Karpas-422 (cell line): ENCODE measurements around the gene TNNT3. TPM values are rescaled to one million over a fixed set of nuclear protein-coding genes. Genes with fewer than 3 reads are reported as not detected.
"Not testable (repeated sequence)": the region's sequence is repeated elsewhere in the genome, so short reads cannot be mapped to it uniquely, and the experiment has no call there.

ENCODE experiments used
- DNase-seq: peaks from one replicate; pipeline ENCODE4 v3.0.0-alpha.2; 2015
- H2AFZ ChIP-seq: fragments of 200-600 bp; sonication (generic); 2 replicates; pipeline ENCODE4 v1.6.1; 2014; ENCODE audit warnings: antibody characterized with exemption, low read length, mixed read lengths
- H3K27ac ChIP-seq: fragments of 200-600 bp; sonication (generic); 2 replicates; pipeline ENCODE4 v1.5.1; 2014; ENCODE audit warnings: mild to moderate bottlenecking, low read length, moderate library complexity
- H3K27me3 ChIP-seq: fragments of 200-600 bp; sonication (generic); 2 replicates; pipeline ENCODE4 v1.6.1; 2014; ENCODE audit warnings: low read length, mixed read lengths
- H3K36me3 ChIP-seq: fragments of 200-600 bp; sonication (generic); 2 replicates; pipeline ENCODE4 v1.6.1; 2014; ENCODE audit warnings: low read length, mixed read lengths; ENCODE audit not compliant: insufficient read depth
- H3K4me1 ChIP-seq: fragments of 200-600 bp; sonication (generic); 2 replicates; pipeline ENCODE4 v1.6.1; 2014; ENCODE audit warnings: mild to moderate bottlenecking, low read length, mixed read lengths
- H3K4me2 ChIP-seq: fragments of 200-600 bp; sonication (generic); 2 replicates; pipeline ENCODE4 v1.6.1; 2014; ENCODE audit warnings: low read length, low read depth, mild to moderate bottlenecking; ENCODE audit not compliant: poor library complexity, severe bottlenecking
- H3K4me3 ChIP-seq: fragments of 200-600 bp; sonication (generic); 2 replicates; pipeline ENCODE4 v1.5.1; 2014; ENCODE audit warnings: mild to moderate bottlenecking, antibody characterized with exemption, low read length, mixed read lengths
- H3K79me2 ChIP-seq: fragments of 200-600 bp; sonication (generic); 2 replicates; pipeline ENCODE4 v1.6.1; 2014; ENCODE audit warnings: mild to moderate bottlenecking, low read length, mixed read lengths
- H3K9ac ChIP-seq: fragments of 200-600 bp; sonication (generic); 2 replicates; pipeline ENCODE4 v1.6.0; 2014; ENCODE audit warnings: low read length
- H3K9me2 ChIP-seq: fragments of 200-600 bp; sonication (generic), shearing (Covaris generic); replicated peaks from 2 replicates; pipeline ENCODE4 v1.6.0; 2014; ENCODE audit warnings: mild to moderate bottlenecking, low read length, moderate library complexity; ENCODE audit not compliant: insufficient read depth
- H3K9me3 ChIP-seq: fragments of 300-700, 200-600 bp; sonication (generic); 2 replicates; pipeline ENCODE4 v1.6.1; 2014; ENCODE audit warnings: low read length, mixed read lengths
- H4K20me1 ChIP-seq: fragments of 200-600 bp; sonication (generic); 2 replicates; pipeline ENCODE4 v1.6.1; 2014; ENCODE audit warnings: mild to moderate bottlenecking, antibody characterized with exemption, low read length, low read depth; ENCODE audit not compliant: insufficient read depth
- total RNA-seq: library from RNA; depleted of rRNA; stranded (reverse); fragments of >200 nt; shearing (Covaris generic); gene quantifications from 2 replicates; pipeline ENCODE4 v1.2.3, GENCODE V29; 2014; ENCODE audit warnings: low replicate concordance

TNNT3 gene
- total RNA-seq, 1 experiment from 2014 or later: not detected

DNA sequence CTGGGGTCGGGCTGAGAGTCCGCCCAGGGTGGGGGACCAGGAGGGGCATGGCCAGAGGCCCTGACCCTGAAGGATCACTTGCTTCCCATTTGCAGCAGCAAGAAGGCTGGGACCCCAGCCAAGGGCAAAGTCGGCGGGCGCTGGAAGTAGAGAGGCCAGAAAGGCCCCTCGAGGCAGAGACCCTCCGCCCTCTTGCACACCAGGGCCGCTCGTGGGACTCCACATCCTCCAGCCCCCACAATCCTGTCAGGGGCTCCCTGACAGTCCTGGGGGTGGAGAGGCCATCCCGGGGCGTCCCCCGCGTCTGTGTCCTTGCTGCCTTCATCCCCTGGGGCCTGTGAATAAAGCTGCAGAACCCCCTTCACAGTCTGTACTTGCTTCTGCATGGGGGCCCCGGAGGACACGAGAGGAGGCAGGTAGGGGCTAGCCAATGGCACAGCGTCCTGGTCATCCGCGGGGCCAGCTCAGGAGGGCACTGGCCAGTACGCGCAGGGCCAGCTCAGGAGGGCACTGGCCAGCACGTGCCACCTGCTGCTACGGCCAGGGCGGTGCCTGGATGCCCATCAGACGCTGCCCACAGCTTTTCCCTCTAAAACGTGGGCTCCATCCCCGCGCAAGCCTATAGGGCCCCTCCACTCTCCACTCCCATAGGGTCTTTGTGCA lies 19.0 kb downstream of the TNNT3 start:
- Histone ChIP-seq H3K9ac (no peak overlapping the region), H3K9me2 (no peaks in the 10 kb centered on the region), H3K27me3 (no peaks in the 10 kb centered on the region), H3K79me2 (no peaks in the 10 kb centered on the region), H3K36me3 (no peaks in the 10 kb centered on the region), H3K4me2 (no peak overlapping the region), H3K27ac (no peak overlapping the region), H3K4me1 (no peaks in the 10 kb centered on the region), H4K20me1 (no peaks in the 10 kb centered on the region), H2AFZ (no peak overlapping the region), H3K9me3 (no peaks in the 10 kb centered on the region), H3K4me3 (no peak overlapping the region)
- no peak for DNase-seq

GRCh38 chr11:1939006-1939625 lies 19.6 kb downstream of the TNNT3 start:
- Histone ChIP-seq H3K36me3 (no peaks in the 10 kb centered on the region), H4K20me1 (no peaks in the 10 kb centered on the region), H3K9me3 (no peaks in the 10 kb centered on the region), H3K4me2 (no peak overlapping the region), H3K4me3 (no peak overlapping the region), H3K79me2 (no peaks in the 10 kb centered on the region), H3K27ac (no peak overlapping the region), H3K9me2 (no peaks in the 10 kb centered on the region), H3K9ac (no peak overlapping the region), H2AFZ (no peak overlapping the region), H3K27me3 (no peaks in the 10 kb centered on the region), H3K4me1 (no peaks in the 10 kb centered on the region)
- DNase-seq: no peak

DNA sequence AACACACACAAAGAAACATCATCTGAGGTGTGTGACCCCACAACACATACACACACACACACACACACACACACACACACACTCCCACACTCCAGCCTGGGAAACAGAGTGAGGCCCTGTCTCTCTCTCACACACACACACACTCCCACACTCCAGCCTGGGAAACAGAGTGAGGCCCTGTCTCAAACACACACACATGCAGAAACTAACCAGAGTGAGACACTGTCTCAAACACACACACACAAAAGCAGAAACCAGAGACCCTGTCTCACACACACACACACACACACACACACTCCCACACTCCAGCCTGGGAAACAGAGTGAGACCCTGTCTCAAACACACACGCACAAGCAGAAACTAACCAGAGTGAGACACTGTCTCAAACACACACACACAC lies 20.3 kb downstream of the TNNT3 start:
- H3K27ac ChIP-seq, DNase-seq: not testable (repeated sequence)

GRCh38 chr11:1942558-1943260 lies 23.2 kb downstream of the TNNT3 start:
- no peaks in the 10 kb centered on the region for H3K9me3 ChIP-seq
- H3K9me2 ChIP-seq: no peaks in the 10 kb centered on the region
- no peak overlapping the region for H2AFZ ChIP-seq
- no peaks in the 10 kb centered on the region for H3K36me3 ChIP-seq
- H3K79me2 ChIP-seq: no peaks in the 10 kb centered on the region
- H3K27ac ChIP-seq: no peak overlapping the region
- no peak for DNase-seq
- H4K20me1 ChIP-seq: no peaks in the 10 kb centered on the region
- no peaks in the 10 kb centered on the region for H3K27me3 ChIP-seq
- H3K4me2 ChIP-seq: no peak overlapping the region
- H3K4me1 ChIP-seq: no peaks in the 10 kb centered on the region
- no peak overlapping the region for H3K4me3 ChIP-seq
- H3K9ac ChIP-seq: no peak overlapping the region

More for the DNA sequence above, 20.3 kb downstream of the TNNT3 start:
- not testable (repeated sequence) for H3K9ac ChIP-seq, H3K36me3 ChIP-seq, H3K79me2 ChIP-seq, H3K4me3 ChIP-seq, H3K4me2 ChIP-seq, H3K9me2 ChIP-seq, H3K27me3 ChIP-seq, H3K4me1 ChIP-seq, H2AFZ ChIP-seq, H3K9me3 ChIP-seq, H4K20me1 ChIP-seq

- no peaks in the 10 kb centered on the region for H3K9me2 ChIP-seq
- DNase-seq: no peak
- H3K4me3 ChIP-seq: no peak overlapping the region
- no peaks in the 10 kb centered on the region for H3K79me2 ChIP-seq
- H3K27me3 ChIP-seq: no peaks in the 10 kb centered on the region
- H2AFZ ChIP-seq: no peak overlapping the region
- no peaks in the 10 kb centered on the region for H3K36me3 ChIP-seq
- H3K27ac ChIP-seq: no peak overlapping the region
- H3K4me1 ChIP-seq: no peaks in the 10 kb centered on the region
- H3K4me2 ChIP-seq: no peak overlapping the region
- H3K9ac ChIP-seq: no peak overlapping the region
- no peaks in the 10 kb centered on the region for H3K9me3 ChIP-seq
- H4K20me1 ChIP-seq: no peaks in the 10 kb centered on the region
These were observed 24.1 kb downstream of the TNNT3 start for GRCh38 chr11:1943576-1943975.

GRCh38 chr11:1943977-1944376 lies 24.5 kb downstream of the TNNT3 start:
- Histone ChIP-seq H3K4me2 (no peak overlapping the region), H2AFZ (no peak overlapping the region), H3K36me3 (no peaks in the 10 kb centered on the region), H4K20me1 (no peaks in the 10 kb centered on the region), H3K79me2 (no peaks in the 10 kb centered on the region), H3K9me3 (no peaks in the 10 kb centered on the region), H3K27ac (no peak overlapping the region), H3K9me2 (no peaks in the 10 kb centered on the region), H3K4me1 (no peaks in the 10 kb centered on the region), H3K4me3 (no peak overlapping the region), H3K27me3 (no peaks in the 10 kb centered on the region), H3K9ac (no peak overlapping the region)
- no peak for DNase-seq

- Histone ChIP-seq H2AFZ (no peak within 1 kb of the TSS), H3K9me3 (no peaks in the 10 kb centered on the region), H3K27me3 (no peaks in the 10 kb centered on the region), H4K20me1 (no peaks in the 10 kb centered on the region), H3K4me1 (no peaks in the 10 kb centered on the region), H3K36me3 (no peaks in the 10 kb centered on the region), H3K4me2 (no peak within 1 kb of the TSS), H3K4me3 (no peak within 1 kb of the TSS), H3K9ac (no peak within 1 kb of the TSS), H3K27ac (no peak within 1 kb of the TSS), H3K9me2 (no peaks in the 10 kb centered on the region), H3K79me2 (no peaks in the 10 kb centered on the region)
- DNase-seq: no peak
These were observed 27.4 kb downstream of the TNNT3 start, which contains the start of gene MRPL23 for GRCh38 chr11:1946812-1947484. Gene MRPL23 (plus strand): TSS chr11:1947332. CDS start chr11:1947363, 31 bp downstream.

DNA sequence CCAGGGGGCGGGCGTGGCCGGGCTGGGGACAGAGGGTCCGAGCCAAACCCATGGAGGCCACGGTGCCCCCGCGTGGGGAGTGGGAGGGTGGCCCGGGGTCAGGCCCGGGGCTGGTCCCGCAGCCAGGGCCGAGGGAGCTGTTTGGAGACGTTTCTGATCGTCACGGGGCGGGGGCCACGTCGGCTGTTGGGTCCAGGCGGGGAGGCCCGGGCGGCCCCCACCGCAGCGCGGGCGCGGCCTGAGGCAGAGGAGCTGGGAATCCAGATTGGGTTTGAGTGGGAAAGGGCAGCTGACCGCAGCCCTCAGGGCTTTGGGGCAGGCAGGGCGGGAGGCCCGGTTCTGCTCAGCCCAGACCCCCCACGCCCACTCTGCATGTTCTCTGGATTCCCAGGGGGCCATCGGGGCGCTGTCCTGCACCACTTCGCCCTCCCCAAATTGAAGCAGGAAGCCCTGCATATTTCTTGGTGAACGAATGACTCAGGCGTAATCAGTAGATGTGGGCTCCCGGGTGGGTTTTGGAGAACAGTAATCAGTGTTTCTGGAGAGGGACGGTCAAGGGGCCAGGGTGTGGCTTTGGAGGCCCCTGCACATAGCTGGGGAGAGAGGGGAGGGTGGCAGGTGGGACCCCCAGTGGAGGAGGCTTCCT lies 28.2 kb downstream of the TNNT3 start:
- no peaks in the 10 kb centered on the region for H3K36me3 ChIP-seq
- no peaks in the 10 kb centered on the region for H3K27me3 ChIP-seq
- no peak overlapping the region for H3K27ac ChIP-seq
- H3K79me2 ChIP-seq: no peaks in the 10 kb centered on the region
- H3K9me2 ChIP-seq: no peaks in the 10 kb centered on the region
- H3K4me3 ChIP-seq: no peak overlapping the region
- no peak overlapping the region for H3K4me2 ChIP-seq
- no peak overlapping the region for H3K9ac ChIP-seq
- no peak overlapping the region for H2AFZ ChIP-seq
- no peaks in the 10 kb centered on the region for H3K4me1 ChIP-seq
- H3K9me3 ChIP-seq: no peaks in the 10 kb centered on the region
- H4K20me1 ChIP-seq: no peaks in the 10 kb centered on the region
- DNase-seq: no peak
